MM.1S (cell line): ENCODE data around the gene PEAK1.

Source experiments
- EZH2phosphoT487 ChIP-seq: fragments of 300-600 bp; sonication (generic); IDR thresholded peaks from 2 replicates; pipeline ENCODE4 v1.6.1; 2018; ENCODE audit warnings: antibody characterized with exemption, low read length
- TF ChIP-seq, protein P1 (sequence below): fragments of 300-600 bp; sonication (generic); IDR thresholded peaks from 2 replicates; pipeline ENCODE4 v1.5.1; 2016; ENCODE audit warnings: antibody characterized with exemption, low read length, mixed read lengths

DNA sequence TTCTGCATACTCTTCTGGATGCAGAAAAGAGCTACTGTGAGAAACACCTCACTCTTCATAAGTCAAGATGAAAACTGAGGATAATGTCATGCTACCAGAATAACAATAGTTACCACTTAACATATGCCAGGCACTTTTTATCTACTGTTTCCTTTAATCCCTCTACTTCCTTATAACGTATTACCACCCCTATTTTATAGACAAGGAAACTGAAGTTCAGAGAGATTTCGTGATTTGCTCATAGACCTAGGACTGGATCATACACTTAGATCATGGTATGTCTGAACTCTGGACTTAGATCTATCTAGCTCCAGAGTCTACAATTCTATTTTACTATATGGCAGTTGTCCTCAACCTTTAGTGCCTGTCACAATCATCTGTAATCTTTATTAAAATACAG is 193.3 kb downstream of the PEAK1 start:
- no peak for TF ChIP-seq EZH2phosphoT487
- TF ChIP-seq, protein P1, sequence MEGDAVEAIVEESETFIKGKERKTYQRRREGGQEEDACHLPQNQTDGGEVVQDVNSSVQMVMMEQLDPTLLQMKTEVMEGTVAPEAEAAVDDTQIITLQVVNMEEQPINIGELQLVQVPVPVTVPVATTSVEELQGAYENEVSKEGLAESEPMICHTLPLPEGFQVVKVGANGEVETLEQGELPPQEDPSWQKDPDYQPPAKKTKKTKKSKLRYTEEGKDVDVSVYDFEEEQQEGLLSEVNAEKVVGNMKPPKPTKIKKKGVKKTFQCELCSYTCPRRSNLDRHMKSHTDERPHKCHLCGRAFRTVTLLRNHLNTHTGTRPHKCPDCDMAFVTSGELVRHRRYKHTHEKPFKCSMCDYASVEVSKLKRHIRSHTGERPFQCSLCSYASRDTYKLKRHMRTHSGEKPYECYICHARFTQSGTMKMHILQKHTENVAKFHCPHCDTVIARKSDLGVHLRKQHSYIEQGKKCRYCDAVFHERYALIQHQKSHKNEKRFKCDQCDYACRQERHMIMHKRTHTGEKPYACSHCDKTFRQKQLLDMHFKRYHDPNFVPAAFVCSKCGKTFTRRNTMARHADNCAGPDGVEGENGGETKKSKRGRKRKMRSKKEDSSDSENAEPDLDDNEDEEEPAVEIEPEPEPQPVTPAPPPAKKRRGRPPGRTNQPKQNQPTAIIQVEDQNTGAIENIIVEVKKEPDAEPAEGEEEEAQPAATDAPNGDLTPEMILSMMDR, result no peak
